Gastrocnemius medialis (tissue), 4 donors: ENCODE results near the gene TSPAN2. TPM values are rescaled to one million over a fixed set of nuclear protein-coding genes. Genes with fewer than 3 reads are reported as not detected.

Experiments
- ATAC-seq, 2 donors: fragments of 150-250 bp; one replicate each; pipeline ENCODE4 v1.9.1; 2016
- DNase-seq, 2 donors: peaks; one replicate each; pipeline ENCODE4 v3.0.0-alpha.2; 2019
- H3K27ac ChIP-seq, 4 donors: fragments of 200-600 bp; sonication (generic); 1 replicate in 1 of 4; 2 replicates in 3 of 4; pipeline ENCODE4 v1.5.1; 2016 to 2018; ENCODE audit warnings: mild to moderate bottlenecking in 2 of 4, moderate library complexity in 1 of 4
- H3K27me3 ChIP-seq, 3 donors: fragments of 200-600 bp; sonication (generic) in 2 of 3; 1 replicate in 1 of 3; 2 replicates in 2 of 3; pipeline versions ENCODE4 v1.5.1 to v1.6.0; 2016 to 2019; ENCODE audit warnings: mild to moderate bottlenecking in 1 of 3, moderate library complexity in 1 of 3
- H3K36me3 ChIP-seq, 2 donors: fragments of 200-600 bp; sonication (generic) in 1 of 2; one replicate each; pipeline ENCODE4 v1.5.1; 2017 to 2018
- H3K4me1 ChIP-seq, 2 donors: fragments of 200-600 bp; sonication (generic) in 1 of 2; one replicate each; pipeline ENCODE4 v1.5.1; 2016 to 2017; ENCODE audit warnings: mild to moderate bottlenecking in 2 of 2
- H3K4me3 ChIP-seq, 4 donors: fragments of 200-600 bp; sonication (generic) in 3 of 4; 1 replicate in 1 of 4; 2 replicates in 3 of 4; pipeline ENCODE4 v1.5.1; 2016 to 2019; ENCODE audit warnings: mild to moderate bottlenecking in 2 of 4
- H3K9me3 ChIP-seq, 3 donors: fragments of 200-600 bp; sonication (generic) in 2 of 3; 1 replicate in 1 of 3; 2 replicates in 2 of 3; pipeline ENCODE4 v1.5.1; 2016 to 2019
- CTCF ChIP-seq, 5 experiments: fragments of 450-650 bp in 3 of 5; fragments of 200-600 bp in 2 of 5; sonication (generic) in 2 of 5; IDR thresholded peaks in 4 of 5; conservative IDR thresholded peaks in 1 of 5; 1 replicate in 4 of 5; 2 replicates in 1 of 5; pipeline ENCODE4 v1.5.1; 2016 to 2019; ENCODE audit warnings: antibody characterized with exemption in 5 of 5, mild to moderate bottlenecking in 3 of 5, moderate library complexity in 3 of 5
- POLR2A ChIP-seq, 2 donors: fragments of 450-650 bp; IDR thresholded peaks; one replicate each; pipeline ENCODE4 v1.6.1; 2017; ENCODE audit warnings: antibody characterized with exemption in 2 of 2, mild to moderate bottlenecking in 2 of 2, moderate library complexity in 2 of 2
- in situ Hi-C, 4 donors: fragments of 200-750 bp; cut with MboI; loops; one replicate each; pipeline versions ENCODE4 v1.15.0 to v1.8.0; 2017; ENCODE audit warnings: low sequenced_read_pairs in 4 of 4
- intact Hi-C: fragments of 100-400 bp; cut with DNase I; formaldehyde crosslinking; loops from one replicate; pipeline ENCODE4 v1.15.1; 2023; ENCODE audit warnings: low total_unique reads
- total RNA-seq, 4 donors: library from RNA; depleted of rRNA; stranded (reverse); fragments of >200 nt; gene quantifications; one replicate each; pipeline versions ENCODE4 v1.1.0 to v1.2.3, GENCODE V29; 2016

The TSPAN2 gene
- total RNA-seq, 4 donors from 2014 or later: 0.70 to 2.6 (median 2.0) TPM; not detected in 1

GRCh38 chr1:115120296-115120695, 31.0 kb upstream of the TSPAN2 start:
- no peaks in the 10 kb centered on the region for H3K4me1 ChIP-seq
- H3K27me3 ChIP-seq: no peaks in the 10 kb centered on the region
- no peak for DNase-seq
- TF ChIP-seq CTCF (IDR thresholded peaks at IDR 0.05 in 4 of 5, conservative IDR thresholded peaks at IDR 0.05 in 1 of 5) (no peak), POLR2A (IDR thresholded peaks at IDR 0.05) (no peak)
- no peaks in the 10 kb centered on the region for H3K36me3 ChIP-seq
- no peak for ATAC-seq
- no peak overlapping the region for H3K27ac ChIP-seq
- intact Hi-C loops (no loop called here), in situ Hi-C loops (no loop called here)
- no peaks in the 10 kb centered on the region for H3K9me3 ChIP-seq
- H3K4me3 ChIP-seq: no peak overlapping the region

- TF ChIP-seq CTCF (IDR thresholded peaks at IDR 0.05 in 4 of 5, conservative IDR thresholded peaks at IDR 0.05 in 1 of 5) (no peak), POLR2A (IDR thresholded peaks at IDR 0.05) (no peak)
- in situ Hi-C loops (no loop called here), intact Hi-C loops (no loop called here)
These were observed 29.3 kb upstream of the TSPAN2 start for GRCh38 chr1:115118611-115119010.

GRCh38 chr1:115118086-115118485, 28.8 kb upstream of the TSPAN2 start:
- no peaks in the 10 kb centered on the region for H3K36me3 ChIP-seq
- H3K4me1 ChIP-seq: no peaks in the 10 kb centered on the region
- H3K27ac ChIP-seq: no peak overlapping the region
- no peaks in the 10 kb centered on the region for H3K27me3 ChIP-seq
- H3K4me3 ChIP-seq: no peak overlapping the region
- TF ChIP-seq POLR2A (IDR thresholded peaks at IDR 0.05) (no peak), CTCF (IDR thresholded peaks at IDR 0.05 in 4 of 5, conservative IDR thresholded peaks at IDR 0.05 in 1 of 5) (no peak)
- DNase-seq (no peak), ATAC-seq (no peak)
- no peaks in the 10 kb centered on the region for H3K9me3 ChIP-seq
- intact Hi-C loops (no loop called here), in situ Hi-C loops (no loop called here)

More at GRCh38 chr1:115118611-115119010, 29.3 kb upstream of the TSPAN2 start:
- DNase-seq (no peak), ATAC-seq (no peak)
- Histone ChIP-seq H3K4me3 (no peak overlapping the region), H3K4me1 (no peaks in the 10 kb centered on the region), H3K36me3 (no peaks in the 10 kb centered on the region), H3K27ac (no peak overlapping the region), H3K27me3 (no peaks in the 10 kb centered on the region), H3K9me3 (no peaks in the 10 kb centered on the region)

GRCh38 chr1:115117298-115117697, 28.0 kb upstream of the TSPAN2 start:
- TF ChIP-seq POLR2A (IDR thresholded peaks at IDR 0.05) (no peak), CTCF (IDR thresholded peaks at IDR 0.05 in 4 of 5, conservative IDR thresholded peaks at IDR 0.05 in 1 of 5) (no peak)
- Histone ChIP-seq H3K36me3 (no peaks in the 10 kb centered on the region), H3K27me3 (no peaks in the 10 kb centered on the region), H3K9me3 (no peaks in the 10 kb centered on the region), H3K4me1 (no peaks in the 10 kb centered on the region), H3K27ac (no peak overlapping the region), H3K4me3 (no peak overlapping the region)
- DNase-seq: no peak
- ATAC-seq: no peak
- intact Hi-C loops: no loop called here
- in situ Hi-C loops: no loop called here

GRCh38 chr1:115116512-115116911, 27.2 kb upstream of the TSPAN2 start:
- no peak overlapping the region for H3K27ac ChIP-seq

More at GRCh38 chr1:115116512-115116911, 27.2 kb upstream of the TSPAN2 start:
- no peak for TF ChIP-seq POLR2A (IDR thresholded peaks at IDR 0.05)
- no peak for TF ChIP-seq CTCF (IDR thresholded peaks at IDR 0.05 in 4 of 5, conservative IDR thresholded peaks at IDR 0.05 in 1 of 5)
- Histone ChIP-seq H3K27me3 (no peaks in the 10 kb centered on the region), H3K9me3 (no peaks in the 10 kb centered on the region), H3K36me3 (no peaks in the 10 kb centered on the region), H3K4me1 (no peaks in the 10 kb centered on the region), H3K4me3 (no peak overlapping the region)
- no peak for DNase-seq
- intact Hi-C loops (no loop called here), in situ Hi-C loops (no loop called here)
- no peak for ATAC-seq
